ENCODE measurements around the gene CD40LG.

DNA sequence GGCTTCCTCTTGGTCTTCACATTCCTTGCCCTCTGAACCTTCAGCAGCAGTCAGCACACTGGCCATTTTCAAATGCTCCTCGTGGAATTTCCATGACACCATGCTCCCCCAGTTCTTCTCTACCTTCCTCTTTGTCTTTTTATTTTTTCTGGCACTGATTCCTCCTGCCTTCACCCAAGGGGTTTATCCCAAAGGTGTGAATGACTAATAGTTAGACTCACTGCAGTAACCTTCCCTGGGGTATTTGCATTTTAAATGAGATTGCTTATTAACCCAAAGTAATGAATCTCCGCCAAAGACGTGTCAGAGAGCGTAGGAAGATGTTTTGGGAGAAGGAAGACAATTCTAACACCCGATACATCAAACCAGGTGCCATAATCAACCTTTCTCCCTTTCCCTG is 36.2 kb downstream of the CD40LG start:
- TF ChIP-seq, protein P1, sequence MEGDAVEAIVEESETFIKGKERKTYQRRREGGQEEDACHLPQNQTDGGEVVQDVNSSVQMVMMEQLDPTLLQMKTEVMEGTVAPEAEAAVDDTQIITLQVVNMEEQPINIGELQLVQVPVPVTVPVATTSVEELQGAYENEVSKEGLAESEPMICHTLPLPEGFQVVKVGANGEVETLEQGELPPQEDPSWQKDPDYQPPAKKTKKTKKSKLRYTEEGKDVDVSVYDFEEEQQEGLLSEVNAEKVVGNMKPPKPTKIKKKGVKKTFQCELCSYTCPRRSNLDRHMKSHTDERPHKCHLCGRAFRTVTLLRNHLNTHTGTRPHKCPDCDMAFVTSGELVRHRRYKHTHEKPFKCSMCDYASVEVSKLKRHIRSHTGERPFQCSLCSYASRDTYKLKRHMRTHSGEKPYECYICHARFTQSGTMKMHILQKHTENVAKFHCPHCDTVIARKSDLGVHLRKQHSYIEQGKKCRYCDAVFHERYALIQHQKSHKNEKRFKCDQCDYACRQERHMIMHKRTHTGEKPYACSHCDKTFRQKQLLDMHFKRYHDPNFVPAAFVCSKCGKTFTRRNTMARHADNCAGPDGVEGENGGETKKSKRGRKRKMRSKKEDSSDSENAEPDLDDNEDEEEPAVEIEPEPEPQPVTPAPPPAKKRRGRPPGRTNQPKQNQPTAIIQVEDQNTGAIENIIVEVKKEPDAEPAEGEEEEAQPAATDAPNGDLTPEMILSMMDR (IDR thresholded peaks at IDR 0.05 in 8 of 11, conservative IDR thresholded peaks at IDR 0.05 in 3 of 11): no peak
- no peak for TF ChIP-seq POLR2A (IDR thresholded peaks at IDR 0.05)

Measured in spleen (tissue), 7 donors.